CD4-positive, alpha-beta T cell treated with Interleukin-12 subunit alpha and Interleukin-12 subunit beta, for 1 hour (primary cell): ENCODE measurements around the gene B3GALT5.

Experiments
- DNase-seq: peaks from one replicate; pipeline ENCODE4 v3.0.0-alpha.2; 2020

The B3GALT5 gene

GRCh38 chr21:39707316-39707715 is 94.6 kb downstream of the B3GALT5 start:
- no peak for DNase-seq

GRCh38 chr21:39710866-39711265 is 98.1 kb downstream of the B3GALT5 start:
- no peak for DNase-seq

GRCh38 chr21:39712273-39712672 is 99.5 kb downstream of the B3GALT5 start:
- DNase-seq = no peak

- no peak for DNase-seq
Observed at GRCh38 chr21:39712976-39713375, 100.2 kb downstream of the B3GALT5 start.

GRCh38 chr21:39713905-39714304 is 101.2 kb downstream of the B3GALT5 start:
- no peak for DNase-seq

- DNase-seq = no peak
Observed at GRCh38 chr21:39714331-39714730, 101.6 kb downstream of the B3GALT5 start.

- peak; percentile 33 for DNase-seq
Observed at GRCh38 chr21:39715804-39716397, 103.2 kb downstream of the B3GALT5 start.

- no peak for DNase-seq
Observed at GRCh38 chr21:39720126-39720778, 107.5 kb downstream of the B3GALT5 start.

GRCh38 chr21:39721885-39722284 is 109.1 kb downstream of the B3GALT5 start:
- no peak for DNase-seq
